Suppressor macrophage (primary cell): Measurements from ENCODE around the gene RBBP8.

ENCODE experiments used
- DNase-seq, 4 experiments: peaks; one replicate each; pipeline ENCODE4 v3.0.0-alpha.2; 2020 to 2022

The RBBP8 gene

DNA sequence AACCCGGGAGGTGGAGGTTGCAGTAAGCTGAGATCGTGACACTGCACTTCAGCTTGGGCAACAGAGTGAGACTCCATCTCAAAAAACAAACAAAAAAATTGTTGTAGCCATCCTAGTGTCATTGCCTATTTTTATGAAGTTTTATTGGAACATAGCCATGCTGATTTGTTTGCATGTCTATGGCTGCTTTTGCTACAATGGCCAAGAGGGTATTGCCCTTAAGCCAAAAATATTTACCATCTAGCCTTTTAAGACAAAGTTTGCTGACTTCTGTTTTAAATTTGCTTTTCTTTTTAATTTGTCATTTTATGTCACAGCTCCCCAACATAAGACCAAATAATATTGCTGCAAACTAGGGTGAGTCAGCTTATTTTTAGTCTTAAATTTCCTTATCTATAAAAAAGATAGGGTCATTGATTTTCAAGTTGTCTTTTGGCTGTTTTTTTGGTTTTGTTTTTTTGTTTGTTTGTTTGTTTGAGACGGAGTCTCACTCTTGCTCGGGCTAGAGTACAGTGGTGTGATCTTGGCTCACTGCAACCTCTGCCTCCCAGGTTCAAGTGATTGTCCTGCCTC is 132.2 kb downstream of the RBBP8 start:
- DNase-seq, result no peak

DNA sequence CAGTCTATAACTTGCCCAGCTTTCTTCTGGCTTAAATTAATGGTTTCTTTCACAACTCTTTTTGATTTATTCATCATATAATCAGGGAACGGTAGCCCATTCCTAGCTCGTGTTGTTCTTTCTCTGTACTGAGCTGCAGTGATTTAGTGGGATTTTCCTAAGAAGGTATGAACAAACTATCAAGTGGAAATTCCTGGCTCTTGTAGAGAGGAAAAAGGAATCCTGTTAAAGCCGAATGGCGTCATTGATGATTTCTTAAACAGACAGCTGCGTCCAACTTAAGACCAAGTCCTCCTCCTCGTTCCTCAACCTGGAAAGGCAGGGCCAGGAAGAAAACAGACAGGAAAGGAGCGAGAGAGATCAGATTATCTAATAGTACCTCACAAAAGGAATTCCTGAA is 132.9 kb downstream of the RBBP8 start:
- DNase-seq, result no peak

DNA sequence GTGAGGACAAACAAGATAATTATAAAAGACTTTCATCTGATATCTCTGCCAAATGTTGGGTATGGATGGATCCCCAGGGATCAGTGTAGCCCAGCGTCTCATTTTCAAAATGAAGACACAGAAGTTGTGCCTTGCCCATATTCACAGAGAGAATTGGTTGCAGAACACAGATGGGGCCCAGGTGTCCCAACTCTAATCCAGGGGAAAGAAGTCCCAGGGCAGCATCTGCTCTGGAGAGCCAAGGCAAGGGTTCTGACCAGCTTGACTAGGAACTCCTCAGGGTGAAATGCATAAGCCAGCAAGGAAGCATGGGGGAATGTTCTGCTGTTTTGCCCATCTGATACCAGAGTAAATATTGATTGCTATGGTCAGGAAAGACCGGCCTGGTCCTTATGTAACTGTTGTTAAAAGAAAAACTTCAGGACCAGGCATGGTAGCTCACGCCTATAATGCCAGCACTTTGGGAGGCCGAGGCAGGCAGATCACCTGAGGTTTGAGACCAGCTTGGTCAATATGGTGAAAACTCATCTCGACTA is 133.4 kb downstream of the RBBP8 start:
- no peak for DNase-seq

GRCh38 chr18:23067236-23067635 is 134.1 kb downstream of the RBBP8 start:
- no peak for DNase-seq

GRCh38 chr18:23068011-23068410 is 134.9 kb downstream of the RBBP8 start:
- peak in 1 of 4 experiments; percentile 15 for DNase-seq

DNA sequence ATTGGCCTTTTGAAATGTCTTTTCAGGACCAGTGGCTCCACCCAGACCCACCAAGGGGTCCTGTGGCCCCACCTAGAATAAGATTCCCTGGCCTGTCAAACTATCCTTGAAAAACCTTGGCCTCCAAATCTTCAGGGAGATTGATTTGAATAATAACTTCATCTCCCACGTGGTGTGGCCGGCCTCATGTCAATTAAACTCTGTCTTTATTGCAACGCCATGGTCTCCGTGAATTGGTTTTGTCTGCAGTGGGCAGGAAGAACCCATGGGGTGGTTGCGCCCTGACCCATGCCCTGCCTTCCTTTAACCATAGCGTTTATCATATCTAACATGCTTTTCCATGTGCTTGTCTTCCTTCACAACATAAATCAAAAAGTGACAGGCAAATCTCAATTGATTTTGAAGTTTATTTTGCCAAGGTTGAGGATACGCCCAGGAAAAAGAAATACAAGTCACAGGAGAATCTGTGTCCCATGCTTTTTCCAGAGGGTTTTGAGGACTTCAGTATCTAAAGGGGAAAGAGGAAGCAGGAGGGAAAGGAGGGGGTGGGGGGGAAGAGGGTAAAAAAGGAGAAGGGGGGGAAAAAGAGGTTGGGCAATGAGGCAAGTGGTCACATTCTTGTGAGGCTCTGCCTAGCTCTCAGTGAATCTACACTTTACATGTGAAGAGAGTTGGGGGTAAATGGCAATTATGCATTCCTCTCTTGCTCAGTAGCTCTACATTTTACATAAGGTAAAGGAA is 135.6 kb downstream of the RBBP8 start:
- DNase-seq, result peak; percentile 61 to 74 (median 70)

- DNase-seq, result peak in 3 of 4 experiments; percentile 43 to 53 (median 47)
Observed at GRCh38 chr18:23069481-23069880, 136.4 kb downstream of the RBBP8 start.

DNA sequence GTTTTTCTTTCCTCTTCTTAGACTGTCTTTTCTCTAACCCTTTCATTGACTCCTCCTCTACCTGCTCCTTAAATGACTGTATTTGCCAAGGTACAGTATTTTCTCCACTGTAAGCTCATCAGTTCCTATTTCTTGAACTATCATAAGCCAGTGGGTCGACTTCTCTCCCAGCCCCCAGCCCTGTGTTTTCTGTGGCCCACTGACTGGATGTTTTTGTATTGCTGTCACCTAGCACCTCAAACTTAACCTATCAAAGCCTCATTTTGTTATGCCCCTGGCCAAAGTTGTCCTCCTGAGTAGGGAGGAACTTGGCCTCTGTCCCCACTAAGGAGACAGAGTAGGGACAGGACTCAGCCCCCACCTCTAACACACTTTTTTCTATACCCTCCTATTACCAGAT is 136.8 kb downstream of the RBBP8 start:
- no peak for DNase-seq

GRCh38 chr18:23071285-23071684 is 138.2 kb downstream of the RBBP8 start:
- DNase-seq, result peak; percentile 68 to 82 (median 76)

DNA sequence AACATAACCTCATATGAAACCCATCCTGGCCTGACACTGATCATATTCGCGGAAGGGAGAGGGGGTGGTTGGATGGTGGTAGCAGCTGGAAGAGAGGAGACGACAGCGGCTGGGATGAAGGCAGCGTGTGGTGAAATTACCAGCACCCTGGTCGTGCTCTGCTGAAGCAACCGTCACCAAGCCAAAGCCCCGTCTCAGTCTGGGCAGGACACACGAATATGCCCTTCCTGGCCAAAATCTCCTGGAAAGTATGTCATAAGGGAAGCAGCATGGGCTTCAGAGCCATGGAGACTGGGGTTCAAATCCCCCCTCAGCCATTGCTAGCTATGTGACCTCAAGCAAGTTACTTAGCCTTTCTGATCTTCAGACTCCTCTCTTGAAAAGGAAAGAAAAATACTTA is 139.0 kb downstream of the RBBP8 start:
- DNase-seq, result no peak

- peak in 1 of 4 experiments; percentile 20 for DNase-seq
Observed at GRCh38 chr18:23073996-23074606, 141.0 kb downstream of the RBBP8 start.
